DND-41 (cell line): ENCODE results near the gene KIF13A.
"Not testable (repeated sequence)": the region's sequence is repeated elsewhere in the genome, so short reads cannot be mapped to it uniquely, and the experiment has no call there.

Source experiments
- ATAC-seq: fragments of 200-7000 bp; cut with Tn5 transposase; 3 replicates; pipeline ENCODE4 v1.9.1; 2021; ENCODE audit warnings: low read depth; ENCODE audit not compliant: insufficient read depth
- DNase-seq: peaks from one replicate; pipeline ENCODE4 v3.0.0-alpha.2; 2020
- H2AFZ ChIP-seq: 2 replicates; pipeline ENCODE4 v1.6.0; 2012; ENCODE audit warnings: low read depth, low read length
- H3K27ac ChIP-seq: 2 replicates; pipeline ENCODE4 v1.5.1; 2012; ENCODE audit warnings: low read length, inconsistent platforms
- H3K27me3 ChIP-seq: fragments of 200-600 bp; sonication (generic); 2 replicates; pipeline ENCODE4 v1.6.0; 2012; ENCODE audit warnings: low read length, mild to moderate bottlenecking, inconsistent platforms; ENCODE audit not compliant: insufficient read depth, poor library complexity
- H3K36me3 ChIP-seq: 2 replicates; pipeline ENCODE4 v1.5.1; 2012; ENCODE audit warnings: low read length, inconsistent platforms; ENCODE audit not compliant: insufficient read depth
- H3K4me1 ChIP-seq: 2 replicates; pipeline ENCODE4 v1.5.1; 2012; ENCODE audit warnings: mild to moderate bottlenecking, low read length; ENCODE audit not compliant: insufficient read depth
- H3K4me2 ChIP-seq: 2 replicates; pipeline ENCODE4 v1.6.0; 2012; ENCODE audit warnings: mild to moderate bottlenecking, moderate library complexity, low read length, inconsistent platforms; ENCODE audit not compliant: insufficient read depth
- H3K4me3 ChIP-seq, 2 experiments: fragments of 200-600 bp in 1 of 2; shearing (Covaris generic) in 1 of 2; 2 replicates each; pipeline ENCODE4 v1.5.1; 2012 to 2016; ENCODE audit warnings: inconsistent platforms in 2 of 2, low read length in 2 of 2, mild to moderate bottlenecking in 2 of 2, low read depth in 1 of 2, moderate library complexity in 1 of 2
- H3K79me2 ChIP-seq: 2 replicates; pipeline ENCODE4 v1.6.0; 2012; ENCODE audit warnings: low read length, inconsistent platforms; ENCODE audit not compliant: insufficient read depth
- H3K9ac ChIP-seq: 2 replicates; pipeline ENCODE4 v1.6.0; 2012; ENCODE audit warnings: low read depth, mild to moderate bottlenecking, inconsistent platforms, low read length, moderate library complexity
- H3K9me3 ChIP-seq: 2 replicates; pipeline ENCODE4 v1.5.1; 2012; ENCODE audit warnings: low read length, moderate library complexity, mild to moderate bottlenecking, inconsistent platforms; ENCODE audit not compliant: insufficient read depth, severe bottlenecking
- H4K20me1 ChIP-seq: 2 replicates; pipeline ENCODE4 v1.6.0; 2012; ENCODE audit warnings: low read length; ENCODE audit not compliant: insufficient read depth
- EZH2 ChIP-seq: IDR thresholded peaks from 3 replicates; pipeline ENCODE4 v1.6.1; 2012; ENCODE audit warnings: borderline replicate concordance, low read depth, mild to moderate bottlenecking, moderate library complexity, low read length, inconsistent platforms; ENCODE audit not compliant: severe bottlenecking
- TF ChIP-seq, protein P1 (sequence below): IDR thresholded peaks from 2 replicates; pipeline ENCODE4 v1.5.1; 2012; ENCODE audit warnings: borderline replicate concordance, low read length, moderate library complexity, mild to moderate bottlenecking; ENCODE audit not compliant: poor library complexity, severe bottlenecking; ENCODE audit errors: extremely low read depth

KIF13A gene

DNA sequence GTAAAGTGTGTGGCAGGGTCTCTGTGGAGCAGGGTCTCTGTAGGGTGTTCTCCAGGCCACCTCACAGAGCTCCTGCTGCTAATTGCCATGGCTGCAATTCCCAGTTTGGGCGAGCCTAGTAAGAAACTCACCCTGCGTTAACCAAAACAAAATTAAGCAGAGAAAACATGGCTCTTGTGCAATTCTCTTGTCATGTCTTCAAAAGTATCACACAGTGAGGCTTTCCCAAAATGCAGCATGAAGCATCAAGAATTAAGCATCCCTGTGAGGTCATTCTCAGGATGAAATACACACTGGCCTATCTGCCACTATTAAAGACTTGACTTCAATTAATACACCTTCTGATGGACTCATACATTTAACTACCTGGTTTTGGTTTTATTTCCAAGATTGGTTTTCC is 72.8 kb downstream of the KIF13A start:
- ATAC-seq (no peak), DNase-seq (no peak)
- no peak overlapping the region for H3K4me2 ChIP-seq
- H3K27ac ChIP-seq: no peak overlapping the region
- H3K9ac ChIP-seq: no peak overlapping the region
- no peak overlapping the region for H3K4me3 ChIP-seq
- no peaks in the 10 kb centered on the region for H3K9me3 ChIP-seq
- TF ChIP-seq, protein P1, sequence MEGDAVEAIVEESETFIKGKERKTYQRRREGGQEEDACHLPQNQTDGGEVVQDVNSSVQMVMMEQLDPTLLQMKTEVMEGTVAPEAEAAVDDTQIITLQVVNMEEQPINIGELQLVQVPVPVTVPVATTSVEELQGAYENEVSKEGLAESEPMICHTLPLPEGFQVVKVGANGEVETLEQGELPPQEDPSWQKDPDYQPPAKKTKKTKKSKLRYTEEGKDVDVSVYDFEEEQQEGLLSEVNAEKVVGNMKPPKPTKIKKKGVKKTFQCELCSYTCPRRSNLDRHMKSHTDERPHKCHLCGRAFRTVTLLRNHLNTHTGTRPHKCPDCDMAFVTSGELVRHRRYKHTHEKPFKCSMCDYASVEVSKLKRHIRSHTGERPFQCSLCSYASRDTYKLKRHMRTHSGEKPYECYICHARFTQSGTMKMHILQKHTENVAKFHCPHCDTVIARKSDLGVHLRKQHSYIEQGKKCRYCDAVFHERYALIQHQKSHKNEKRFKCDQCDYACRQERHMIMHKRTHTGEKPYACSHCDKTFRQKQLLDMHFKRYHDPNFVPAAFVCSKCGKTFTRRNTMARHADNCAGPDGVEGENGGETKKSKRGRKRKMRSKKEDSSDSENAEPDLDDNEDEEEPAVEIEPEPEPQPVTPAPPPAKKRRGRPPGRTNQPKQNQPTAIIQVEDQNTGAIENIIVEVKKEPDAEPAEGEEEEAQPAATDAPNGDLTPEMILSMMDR: no peak
- TF ChIP-seq EZH2: no peak
- no peaks in the 10 kb centered on the region for H3K27me3 ChIP-seq
- H4K20me1 ChIP-seq: no peaks in the 10 kb centered on the region
- H2AFZ ChIP-seq: no peak overlapping the region
- H3K36me3 ChIP-seq: no peaks in the 10 kb centered on the region
- no peaks in the 10 kb centered on the region for H3K4me1 ChIP-seq
- H3K79me2 ChIP-seq: no peaks in the 10 kb centered on the region

DNA sequence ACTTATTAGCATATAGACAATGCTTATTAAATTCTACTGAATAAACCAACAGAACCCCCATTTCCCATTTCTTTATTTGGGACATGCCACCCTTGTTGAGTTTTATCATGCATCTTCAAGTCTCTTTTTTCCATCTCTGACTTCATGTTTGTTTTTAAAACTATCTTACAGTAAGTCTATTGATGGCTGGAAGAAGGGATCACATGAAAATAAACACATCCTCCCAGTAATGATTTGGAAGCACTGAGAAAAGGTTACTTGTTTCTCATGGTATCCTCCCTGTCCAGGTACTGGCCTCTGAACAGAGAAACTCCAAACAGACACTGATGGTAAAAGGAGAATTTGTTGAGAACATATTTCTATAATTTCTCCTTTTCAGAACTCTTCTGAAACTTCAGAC is 74.9 kb downstream of the KIF13A start:
- Histone ChIP-seq H3K4me1 (no peaks in the 10 kb centered on the region), H3K4me3 (no peak overlapping the region), H3K27me3 (no peaks in the 10 kb centered on the region), H3K9me3 (no peaks in the 10 kb centered on the region), H3K27ac (no peak overlapping the region), H3K36me3 (no peaks in the 10 kb centered on the region), H3K9ac (no peak overlapping the region), H3K79me2 (no peaks in the 10 kb centered on the region), H4K20me1 (no peaks in the 10 kb centered on the region), H3K4me2 (no peak overlapping the region), H2AFZ (no peak overlapping the region)
- TF ChIP-seq, protein P1: no peak
- no peak for TF ChIP-seq EZH2
- DNase-seq (no peak), ATAC-seq (no peak)

DNA sequence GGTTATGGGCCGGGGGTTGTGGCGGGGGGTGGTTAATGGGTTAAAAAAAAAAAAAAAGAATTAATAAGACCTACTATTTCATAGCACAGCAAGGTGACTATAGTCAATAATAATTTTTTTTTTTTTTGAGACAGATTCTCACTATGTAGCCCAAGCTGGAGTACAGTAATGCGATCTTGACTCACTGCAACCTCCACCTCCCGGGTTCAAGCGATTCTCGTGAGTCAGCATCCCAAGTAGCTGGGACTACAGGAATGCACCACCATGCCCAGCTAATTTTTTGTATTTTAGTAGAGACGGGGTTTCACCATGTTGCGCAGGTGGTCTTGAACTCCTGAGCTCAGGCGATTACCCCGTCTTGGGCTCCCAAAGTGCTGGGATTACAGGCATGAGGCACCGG is 75.8 kb downstream of the KIF13A start:
- not testable (repeated sequence) for H3K27ac ChIP-seq, DNase-seq

DNA sequence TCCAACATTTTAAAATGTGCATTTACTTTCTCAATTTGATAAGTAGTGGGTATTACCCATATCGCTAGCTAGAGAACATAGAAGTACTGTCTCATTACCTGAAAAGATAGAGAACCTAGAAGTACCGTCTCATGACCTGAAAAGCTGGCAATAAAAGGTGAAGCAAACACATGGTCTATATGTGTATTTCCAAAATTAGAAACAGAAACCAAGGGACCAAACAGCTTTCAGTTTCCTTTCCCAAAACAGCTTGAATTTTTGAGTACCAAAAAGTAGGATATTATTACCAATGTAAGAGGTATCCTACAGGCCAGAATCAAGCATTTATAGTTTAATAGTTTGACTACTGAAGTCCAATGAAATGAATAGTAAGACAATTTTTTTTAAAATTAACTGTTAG is 77.2 kb downstream of the KIF13A start:
- TF ChIP-seq, protein P1: no peak
- TF ChIP-seq EZH2: no peak
- Histone ChIP-seq H3K4me1 (no peaks in the 10 kb centered on the region), H4K20me1 (no peaks in the 10 kb centered on the region), H3K27ac (no peak overlapping the region), H3K36me3 (no peaks in the 10 kb centered on the region), H3K4me2 (no peak overlapping the region), H3K4me3 (no peak overlapping the region), H3K9me3 (no peaks in the 10 kb centered on the region), H3K9ac (no peak overlapping the region), H3K27me3 (no peaks in the 10 kb centered on the region), H2AFZ (no peak overlapping the region), H3K79me2 (no peaks in the 10 kb centered on the region)
- no peak for ATAC-seq
- DNase-seq: no peak

More for the DNA sequence above, 75.8 kb downstream of the KIF13A start:
- H3K4me3 ChIP-seq, H2AFZ ChIP-seq, H4K20me1 ChIP-seq, H3K27me3 ChIP-seq, H3K9ac ChIP-seq, H3K79me2 ChIP-seq, H3K4me2 ChIP-seq, ATAC-seq, H3K9me3 ChIP-seq, H3K36me3 ChIP-seq, H3K4me1 ChIP-seq: not testable (repeated sequence)
